Psoas muscle (tissue), 8 donors: ENCODE data around the gene STUM. TPM values are rescaled to one million over a fixed set of nuclear protein-coding genes. Genes with fewer than 3 reads are reported as not detected.
A peak's percentile ranks its signal among the peaks of the same experiment; 100 is the strongest.
"Not testable (repeated sequence)": the region's sequence is repeated elsewhere in the genome, so short reads cannot be mapped to it uniquely, and the experiment has no call there.

Experiments
- ATAC-seq, 4 donors: fragments of 200-7000 bp; cut with Tn5 transposase; one replicate each; pipeline ENCODE4 v1.9.1; 2020; ENCODE audit warnings: moderate library complexity in 3 of 4, mild to moderate bottlenecking in 2 of 4
- DNase-seq, 2 donors: peaks; one replicate each; pipeline ENCODE4 v3.0.0-alpha.2; 2020
- H3K27ac ChIP-seq: fragments of 200-600 bp; one replicate; pipeline ENCODE4 v1.8.0; 2022
- H3K27me3 ChIP-seq, 3 donors: fragments of 200-600 bp in 1 of 3; one replicate each; pipeline versions ENCODE4 v1.6.1 to v1.8.0; 2013 to 2022; ENCODE audit warnings: low read length in 2 of 3, mild to moderate bottlenecking in 2 of 3, moderate library complexity in 1 of 3; ENCODE audit not compliant: insufficient read depth in 3 of 3
- H3K36me3 ChIP-seq, 2 donors: fragments of 200-600 bp in 1 of 2; one replicate each; pipeline versions ENCODE4 v1.6.1 to v1.8.0; 2013 to 2022; ENCODE audit warnings: low read depth in 1 of 2, mild to moderate bottlenecking in 1 of 2, moderate library complexity in 1 of 2; ENCODE audit not compliant: insufficient read depth in 1 of 2
- H3K4me1 ChIP-seq: fragments of 200-600 bp; one replicate; pipeline ENCODE4 v1.8.0; 2022
- H3K4me3 ChIP-seq: fragments of 200-600 bp; one replicate; pipeline ENCODE4 v1.8.0; 2022; ENCODE audit warnings: mild to moderate bottlenecking
- H3K9me3 ChIP-seq: fragments of 200-600 bp; one replicate; pipeline ENCODE4 v1.8.0; 2022
- CTCF ChIP-seq: fragments of 200-600 bp; IDR thresholded peaks from one replicate; pipeline ENCODE4 v1.8.0; 2022; ENCODE audit warnings: antibody characterized with exemption
- WGBS, 3 donors: extraction: QIAGEN DNeasy Blood & Tissue Kit; methylation state at CpG; one replicate each; pipeline versions ENCODE4 v1.1.6 to v1.1.7; 2013; 5-methylcytosine and 5-hydroxymethylcytosine counted together
- intact Hi-C, 2 donors: fragments of 100-400 bp; cut with DNase I; formaldehyde crosslinking; loops; one replicate each; pipeline versions ENCODE4 v1.11.0 to v1.14.2; 2022
- long read RNA-seq, 2 donors: library from polyadenylated mRNA; unstranded; transcript quantifications; one replicate each; pipeline ENCODE4 v2.0.0, GENCODE V29; 2021
- polyA plus RNA-seq, 3 donors: library from polyadenylated mRNA; stranded (reverse); fragments of 200-250 nt; gene quantifications; one replicate each; pipeline ENCODE4 v1.2.3, GENCODE V29; 2013
- total RNA-seq, 4 donors: library from RNA; stranded (reverse); fragmentation: NEBNext Ultra II Directional in 2 of 4; extraction: Animal tissue kit (Norgen Biotek cat#: 25700) in 2 of 4; gene quantifications; one replicate each; pipeline versions ENCODE4 v1.2.1 to v1.2.4, GENCODE V29; 2021 to 2023
- donor health status: healthy with polysubstance abuse.
- donor health status: DM: no; HTN: no; CAD: no; lungs with moderate emphysema.
- donor health status: Bipolar disorder and iron deficiency.
- donor health status: healthy.
- donor health status: DM: yes; HTN: yes; CAD: no.
- donor health status: DM: no; HTN: no; CAD: no.
- donor health status: DM: no; HTN: no; CAD: no.
- donor health status: DM: yes; HTN: yes; CAD: no.

The STUM gene
- total RNA-seq, result 1 to 10 TPM in 3 of 4 donors, under 1 TPM in 1; 0.34 to 1.5 (median 1.2) TPM
- under 1 TPM; 0.69 to 0.96 (median 0.86) TPM for polyA plus RNA-seq
- long read RNA-seq, donor 1, result 0 reads
- long read RNA-seq, donor 2, partial matches to known transcripts, result 0 of 1 reads
- long read RNA-seq, donor 2, other reads (novel, unspliced or antisense), result 1 of 1 reads

- WGBS, 3 donors, result 0 to 2% (median 1%) methylated on average over 35 to 82 of the region's 82 CpGs
- intact Hi-C loops, result loop anchor here in 1 of 2 donors (5.0 kb wide), 1 partner anchor 279 kb away; no protein-coding TSS in a partner anchor
- peak within 1 kb of the TSS; percentile 67 for H3K4me3 ChIP-seq
- peak; percentile 32 to 65 (median 61) for ATAC-seq
- H3K27me3 ChIP-seq, result peaks cover 0 to 44% (median 5%) of the 10 kb centered on the region in 3 donors
- H3K4me1 ChIP-seq, result peaks cover 16% of the 10 kb centered on the region
- no peak for TF ChIP-seq CTCF
- no peaks in the 10 kb centered on the region for H3K36me3 ChIP-seq
- no peaks in the 10 kb centered on the region for H3K9me3 ChIP-seq
- H3K27ac ChIP-seq, result peak within 1 kb of the TSS; percentile 30
- peak; percentile 30 to 57 for DNase-seq
Observed at GRCh38 chr1:226548256-226549093, at the start of gene STUM. Gene STUM, plus strand, starts transcription at chr1:226548764. Its CDS starts 141 bp downstream, at chr1:226548905.

GRCh38 chr1:226499699-226500098 lies 48.9 kb upstream of the STUM start:
- H3K27me3 ChIP-seq, H3K27ac ChIP-seq, H3K4me1 ChIP-seq, H3K36me3 ChIP-seq, DNase-seq, H3K9me3 ChIP-seq, H3K4me3 ChIP-seq, intact Hi-C loops, ATAC-seq: not testable (repeated sequence)
- WGBS, 3 donors, result 89 to 93% (median 92%) methylated on average over 3 of the region's 3 CpGs

- Histone ChIP-seq H3K4me1 (no peaks in the 10 kb centered on the region), H3K27ac (no peak overlapping the region), H3K4me3 (no peak overlapping the region), H3K27me3 (peaks cover 0 to 5% (median 0%) of the 10 kb centered on the region in 3 donors), H3K9me3 (no peaks in the 10 kb centered on the region), H3K36me3 (no peaks in the 10 kb centered on the region)
- no peak for TF ChIP-seq CTCF
- intact Hi-C loops, result no loop called here
- DNase-seq (no peak), ATAC-seq (no peak)
- 57 to 61% (median 60%) methylated on average over 2 of the region's 2 CpGs for WGBS, 3 donors
Observed at GRCh38 chr1:226506021-226506420, 42.5 kb upstream of the STUM start.

GRCh38 chr1:226506921-226507320 lies 41.6 kb upstream of the STUM start:
- DNase-seq (no peak), ATAC-seq (no peak)
- TF ChIP-seq CTCF, result no peak
- intact Hi-C loops, result no loop called here
- no peaks in the 10 kb centered on the region for H3K4me1 ChIP-seq
- H3K27me3 ChIP-seq, result peaks cover 0 to 5% (median 0%) of the 10 kb centered on the region in 3 donors
- no peak overlapping the region for H3K27ac ChIP-seq
- WGBS, 3 donors, result 75 to 86% (median 78%) methylated on average over 5 of the region's 5 CpGs
- H3K4me3 ChIP-seq, result no peak overlapping the region
- no peaks in the 10 kb centered on the region for H3K9me3 ChIP-seq
- H3K36me3 ChIP-seq, result no peaks in the 10 kb centered on the region

- intact Hi-C loops, result no loop called here
- TF ChIP-seq CTCF, result no peak
- Histone ChIP-seq H3K4me3 (no peak overlapping the region), H3K27ac (no peak overlapping the region), H3K27me3 (peaks cover 0 to 2% (median 0%) of the 10 kb centered on the region in 3 donors), H3K36me3 (no peaks in the 10 kb centered on the region), H3K9me3 (no peaks in the 10 kb centered on the region), H3K4me1 (no peaks in the 10 kb centered on the region)
- DNase-seq, result no peak
- whole genome bisulfite sequencing, 3 donors, result 65 to 79% (median 69%) methylated on average over 1 of the region's 1 CpG
- no peak for ATAC-seq
Observed at GRCh38 chr1:226510453-226510852, 38.1 kb upstream of the STUM start.
